GM18499 (cell line): ENCODE measurements around the gene GLRA3.
"Not testable (repeated sequence)": the region's sequence is repeated elsewhere in the genome, so short reads cannot be mapped to it uniquely, and the experiment has no call there.

Source experiments
- ATAC-seq: cut with Tn5 transposase; IDR thresholded peaks from one replicate; pipeline ENCODE4 v1.9.1; 2021; ENCODE audit warnings: moderate number of reproducible peaks; ENCODE audit not compliant: insufficient read depth, unreplicated experiment

GLRA3 gene

GRCh38 chr4:174828845-174829701, at the start of gene GLRA3:
GLRA3 (minus strand) TSS chr4:174829247; CDS start chr4:174828811, 436 bp downstream.
- ATAC-seq = no peak

DNA sequence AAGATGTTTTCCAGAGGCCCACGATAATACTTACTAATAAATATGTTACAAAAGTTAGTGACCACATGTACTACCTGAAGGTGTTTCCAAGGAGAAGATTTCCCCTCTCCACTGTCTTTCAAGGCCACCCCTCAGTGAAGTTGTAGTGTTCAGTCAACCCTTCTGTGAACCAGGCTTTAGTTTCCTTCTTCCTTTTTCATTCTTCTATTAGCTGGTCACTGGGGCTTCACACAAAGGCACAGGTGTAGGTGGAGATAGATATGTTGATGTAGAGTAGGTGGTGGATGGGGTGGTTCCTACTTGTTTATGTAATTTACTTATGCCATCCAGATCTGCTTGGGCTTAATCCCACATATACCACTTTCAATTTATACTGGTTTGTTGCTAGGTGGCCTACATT, 45.9 kb upstream of the GLRA3 start:
- no peak for ATAC-seq

- ATAC-seq = no peak
These were observed 44.9 kb upstream of the GLRA3 start for GRCh38 chr4:174873931-174874330.

DNA sequence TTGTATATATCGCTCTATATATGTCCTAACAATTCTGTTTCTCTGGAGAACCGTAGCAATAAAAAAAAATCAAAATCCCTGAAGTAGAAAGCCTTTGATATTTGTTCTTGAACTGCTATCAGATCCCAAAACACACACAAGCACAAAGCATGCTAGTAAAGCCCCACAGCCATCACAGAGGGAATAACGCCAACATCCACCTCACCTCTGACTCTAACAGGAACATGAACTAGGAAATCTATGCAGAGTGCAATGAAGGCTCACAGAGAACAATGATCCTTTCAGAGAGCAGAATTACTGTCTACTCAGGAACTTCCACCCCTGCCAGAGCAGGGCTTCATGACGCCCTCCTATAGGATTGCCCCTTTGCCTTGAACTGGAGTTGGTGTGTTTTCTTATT, 44.1 kb upstream of the GLRA3 start:
- ATAC-seq = not testable (repeated sequence)

GRCh38 chr4:174871407-174871806, 42.4 kb upstream of the GLRA3 start:
- no peak for ATAC-seq

- no peak for ATAC-seq
These were observed 41.3 kb upstream of the GLRA3 start for GRCh38 chr4:174870311-174870710.

DNA sequence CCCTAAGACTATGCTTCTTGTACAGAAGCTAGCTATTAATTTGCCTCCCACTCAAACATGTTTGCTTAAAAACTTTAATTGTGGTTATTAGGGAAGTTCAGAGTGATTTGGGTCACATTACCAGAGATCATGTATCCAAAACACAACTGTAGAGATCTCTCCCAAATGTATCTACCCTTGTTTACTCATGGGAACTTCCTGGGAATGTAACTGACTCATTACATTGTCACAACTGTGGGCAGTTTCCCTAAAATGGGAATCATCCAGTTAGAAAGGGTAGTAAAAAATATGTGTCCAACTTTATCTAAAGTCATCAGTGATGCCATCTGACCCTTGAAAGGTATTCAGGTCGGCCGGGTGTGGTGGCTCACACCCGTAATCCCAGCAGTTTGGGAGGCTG, 40.3 kb upstream of the GLRA3 start:
- ATAC-seq = no peak

GRCh38 chr4:174867903-174868302, 38.9 kb upstream of the GLRA3 start:
- ATAC-seq = no peak

- ATAC-seq = no peak
These were observed 36.5 kb upstream of the GLRA3 start for GRCh38 chr4:174865418-174865985.

DNA sequence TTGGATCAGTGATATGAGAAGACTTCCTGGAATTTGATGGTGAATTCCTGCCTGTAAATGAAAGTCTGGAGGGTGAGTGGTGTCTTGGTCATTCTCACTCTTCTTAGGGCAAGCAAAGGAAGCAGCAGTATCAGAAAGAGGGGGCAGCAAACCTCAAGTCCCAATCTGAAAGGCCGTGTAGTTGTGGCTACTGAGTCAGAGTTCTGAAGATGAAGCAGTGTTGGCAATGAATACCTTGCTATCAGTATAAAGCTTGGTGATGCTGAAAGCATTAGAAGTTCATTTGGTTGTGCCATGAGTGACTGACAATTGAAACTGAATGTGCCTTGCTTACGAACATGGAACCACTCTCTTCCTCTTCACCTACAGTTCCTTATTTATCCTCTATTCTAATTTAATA, 35.0 kb upstream of the GLRA3 start:
- no peak for ATAC-seq

- no peak for ATAC-seq
These were observed 31.5 kb upstream of the GLRA3 start for GRCh38 chr4:174860588-174860987.

- no peak for ATAC-seq
These were observed 30.9 kb upstream of the GLRA3 start for GRCh38 chr4:174859904-174860303.

DNA sequence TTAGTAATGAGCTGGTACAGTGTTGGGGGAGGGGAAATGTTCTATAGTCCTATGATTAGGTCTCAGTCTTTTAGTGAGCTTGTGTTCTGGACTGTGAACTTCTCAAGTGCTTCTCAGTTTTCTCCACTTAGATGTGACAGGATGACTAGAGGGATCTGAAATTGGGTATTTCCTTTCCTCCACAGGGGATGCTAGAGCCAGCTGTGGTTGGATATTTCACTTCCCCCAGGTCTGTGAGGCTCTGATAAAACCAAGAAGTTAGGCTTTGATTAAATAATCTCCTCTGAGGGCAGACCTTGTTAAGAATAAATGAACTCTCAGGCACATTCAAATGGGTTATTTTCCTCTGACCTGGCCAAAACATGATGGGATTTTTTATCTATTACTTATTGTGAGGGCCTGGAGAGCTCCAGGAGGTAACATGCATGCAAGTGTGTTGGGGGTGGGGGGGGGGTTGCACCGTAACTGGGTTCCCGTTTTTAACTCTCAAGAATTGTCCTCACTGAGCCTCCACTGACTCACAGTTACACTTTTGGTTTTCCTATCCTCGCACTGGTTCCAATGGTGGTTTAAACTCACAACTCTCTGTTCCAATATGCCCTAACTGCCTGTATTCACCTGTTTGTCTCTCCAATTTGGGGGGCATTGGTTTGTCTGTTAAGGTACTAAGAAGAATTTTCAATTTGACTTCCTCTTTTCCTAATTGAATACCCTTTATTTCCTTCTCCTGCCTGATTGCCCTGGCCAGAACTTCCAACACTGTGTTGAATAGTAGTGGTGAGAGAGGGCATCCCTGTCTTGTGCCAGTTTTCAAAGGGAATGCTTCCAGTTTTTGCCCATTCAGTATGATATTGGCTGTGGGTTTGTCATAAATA, 28.1 kb upstream of the GLRA3 start:
- no peak for ATAC-seq

DNA sequence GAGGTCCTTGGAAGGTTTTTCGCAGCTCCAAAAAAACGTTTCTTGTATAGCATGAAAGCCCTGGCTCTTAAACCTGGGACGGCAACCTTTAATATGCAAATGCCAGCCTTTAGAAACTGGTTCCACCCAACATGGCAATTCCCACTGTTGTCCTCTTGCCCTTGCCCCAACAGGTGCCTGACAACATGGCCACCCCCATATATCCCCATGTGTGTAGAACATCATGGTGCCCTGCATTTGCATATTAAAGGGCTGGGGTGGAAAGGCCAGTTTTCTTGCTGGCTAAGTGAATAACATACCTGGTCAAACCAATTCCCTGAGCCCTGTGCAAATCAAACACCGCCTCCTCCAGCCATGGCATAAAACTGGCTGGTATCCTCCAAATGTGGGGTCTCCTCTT, 26.0 kb upstream of the GLRA3 start:
- ATAC-seq = no peak

DNA sequence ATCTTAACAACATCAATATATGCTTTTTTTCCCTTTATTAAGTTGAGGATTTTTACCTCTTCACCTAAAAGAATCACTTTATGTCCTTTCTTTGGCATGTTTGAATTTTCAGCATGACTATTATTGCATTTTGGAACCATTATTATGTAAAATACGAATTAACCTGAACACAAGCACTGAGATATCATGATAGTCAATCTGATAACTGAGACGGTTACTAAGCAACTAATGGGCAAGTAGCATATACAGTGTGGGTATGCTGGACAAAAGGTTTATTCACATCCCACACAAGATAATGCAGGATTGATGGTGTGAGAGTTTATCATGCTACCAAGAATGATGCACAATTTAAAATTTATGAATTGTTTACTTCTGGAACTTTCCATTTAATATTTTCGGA, 24.6 kb upstream of the GLRA3 start:
- ATAC-seq = no peak

DNA sequence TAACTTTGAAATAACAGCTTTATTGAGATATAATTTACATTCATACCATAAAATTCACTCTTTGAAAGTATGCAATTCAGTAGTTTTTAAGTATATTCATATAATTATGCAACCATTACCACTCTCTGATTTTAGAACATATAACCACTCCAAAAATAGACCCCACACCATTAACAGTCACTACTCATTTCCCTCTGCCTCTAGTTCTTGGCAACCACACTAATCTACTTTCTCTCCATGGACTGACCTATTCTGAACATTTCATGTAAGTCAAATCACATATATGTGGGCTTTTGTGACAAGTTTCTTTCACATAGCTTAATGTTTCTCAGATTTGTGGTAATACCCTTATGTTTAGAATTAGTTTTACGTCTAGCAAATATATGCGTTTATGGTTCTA, 19.5 kb upstream of the GLRA3 start:
- no peak for ATAC-seq

GRCh38 chr4:174847801-174848427, 18.9 kb upstream of the GLRA3 start:
- no peak for ATAC-seq

DNA sequence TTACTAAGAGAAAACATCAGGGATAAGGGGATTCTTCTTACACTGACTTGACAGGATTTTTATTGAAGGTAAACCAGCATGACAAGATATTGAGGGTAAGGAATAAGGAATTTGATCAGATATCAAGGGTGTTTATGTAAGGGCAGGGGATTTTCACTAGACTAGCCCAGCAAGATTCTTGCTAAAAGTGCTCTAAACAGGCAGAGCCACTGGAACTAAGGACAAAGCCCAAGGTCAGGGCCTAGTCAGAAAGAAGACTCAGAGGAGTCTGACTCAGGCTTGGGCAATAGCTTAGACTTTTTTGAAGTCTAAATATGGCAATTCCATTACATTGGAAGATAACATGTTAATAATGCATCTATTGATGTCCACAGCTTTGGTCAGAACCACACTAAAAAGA, 6.5 kb upstream of the GLRA3 start:
- no peak for ATAC-seq

GRCh38 chr4:174834477-174834876, 5.4 kb upstream of the GLRA3 start:
- ATAC-seq = no peak

- ATAC-seq = no peak
These were observed 2.4 kb downstream of the GLRA3 start for GRCh38 chr4:174826660-174827059.

GRCh38 chr4:174815282-174815681, 13.8 kb downstream of the GLRA3 start:
- no peak for ATAC-seq
